Measurements from ENCODE around the gene RCVRN. TPM values are rescaled to one million over a fixed set of nuclear protein-coding genes. Genes with fewer than 3 reads are reported as not detected.

RCVRN gene
- total RNA-seq, 1 experiment from 2014 or later: not detected

GRCh38 chr17:9936095-9936494, 31.0 kb upstream of the RCVRN start:
- no peaks in the 10 kb centered on the region for H3K36me3 Mint-ChIP-seq (ENCODE audit: insufficient read depth, unreplicated experiment)
- DNase-seq (ENCODE audit: unreplicated experiment): no peak
- POLR2A ChIA-PET: no interaction called here
- H3K4me3 Mint-ChIP-seq (ENCODE audit: unreplicated experiment): no peak overlapping the region
- H3K27ac Mint-ChIP-seq (ENCODE audit: low read depth, unreplicated experiment): no peak overlapping the region
- peaks cover 7% of the 10 kb centered on the region for H3K4me1 Mint-ChIP-seq (ENCODE audit: insufficient read depth, unreplicated experiment)
- H3K27me3 Mint-ChIP-seq (ENCODE audit: insufficient read depth, unreplicated experiment): no peaks in the 10 kb centered on the region
- no peak for TF ChIP-seq CTCF (IDR thresholded peaks at IDR 0.05; ENCODE audit: unreplicated experiment)
- CTCF ChIA-PET: interaction anchor here (0.6 to 3.3 kb wide), 2 partner anchors 11 to 358 kb away, joined by 3 to 23 read pairs; no protein-coding TSS in a partner anchor
- no peaks in the 10 kb centered on the region for H3K9me3 Mint-ChIP-seq (ENCODE audit: unreplicated experiment)
- BruUV-seq (replicated peaks): no TSS peak
- intact Hi-C loops (cut with micrococcal nuclease): no loop called here

GRCh38 chr17:9935408-9935807, 30.3 kb upstream of the RCVRN start:
- Mint-ChIP-seq H3K27ac (ENCODE audit: low read depth, unreplicated experiment) (no peak overlapping the region), H3K27me3 (ENCODE audit: insufficient read depth, unreplicated experiment) (no peaks in the 10 kb centered on the region), H3K36me3 (ENCODE audit: insufficient read depth, unreplicated experiment) (no peaks in the 10 kb centered on the region), H3K4me1 (ENCODE audit: insufficient read depth, unreplicated experiment) (peaks cover 7% of the 10 kb centered on the region), H3K9me3 (ENCODE audit: unreplicated experiment) (no peaks in the 10 kb centered on the region), H3K4me3 (ENCODE audit: unreplicated experiment) (no peak overlapping the region)
- no TSS peak for BruUV-seq (replicated peaks)
- DNase-seq (ENCODE audit: unreplicated experiment): no peak
- TF ChIP-seq CTCF (IDR thresholded peaks at IDR 0.05; ENCODE audit: unreplicated experiment): no peak
- CTCF ChIA-PET: interaction anchor here (3.3 kb wide), 1 partner anchor 10 kb away, joined by 23 read pairs; no protein-coding TSS in a partner anchor
- POLR2A ChIA-PET: no interaction called here
- intact Hi-C loops (cut with micrococcal nuclease): no loop called here

- no peaks in the 10 kb centered on the region for H3K36me3 Mint-ChIP-seq (ENCODE audit: insufficient read depth, unreplicated experiment)
- no peaks in the 10 kb centered on the region for H3K9me3 Mint-ChIP-seq (ENCODE audit: unreplicated experiment)
- POLR2A ChIA-PET: no interaction called here
- CTCF ChIA-PET: interaction anchor here (0.8 to 3.3 kb wide), 2 partner anchors 9 to 684 kb away, joined by 3 to 23 read pairs; no protein-coding TSS in a partner anchor
- no peak for DNase-seq (ENCODE audit: unreplicated experiment)
- intact Hi-C loops (cut with micrococcal nuclease): no loop called here
- no peak overlapping the region for H3K4me3 Mint-ChIP-seq (ENCODE audit: unreplicated experiment)
- no peak for TF ChIP-seq CTCF (IDR thresholded peaks at IDR 0.05; ENCODE audit: unreplicated experiment)
- H3K27ac Mint-ChIP-seq (ENCODE audit: low read depth, unreplicated experiment): no peak overlapping the region
- no peaks in the 10 kb centered on the region for H3K27me3 Mint-ChIP-seq (ENCODE audit: insufficient read depth, unreplicated experiment)
- BruUV-seq (replicated peaks): no TSS peak
- H3K4me1 Mint-ChIP-seq (ENCODE audit: insufficient read depth, unreplicated experiment): peaks cover 7% of the 10 kb centered on the region
Measured at GRCh38 chr17:9934331-9934730, 29.3 kb upstream of the RCVRN start.

GRCh38 chr17:9932491-9932890, 27.4 kb upstream of the RCVRN start:
- ChIA-PET CTCF (no interaction called here), POLR2A (no interaction called here)
- peaks cover 7% of the 10 kb centered on the region for H3K4me1 Mint-ChIP-seq (ENCODE audit: insufficient read depth, unreplicated experiment)
- DNase-seq (ENCODE audit: unreplicated experiment): no peak
- intact Hi-C loops (cut with micrococcal nuclease): no loop called here
- no peak for TF ChIP-seq CTCF (IDR thresholded peaks at IDR 0.05; ENCODE audit: unreplicated experiment)
- no peak overlapping the region for H3K4me3 Mint-ChIP-seq (ENCODE audit: unreplicated experiment)
- no peaks in the 10 kb centered on the region for H3K36me3 Mint-ChIP-seq (ENCODE audit: insufficient read depth, unreplicated experiment)
- no TSS peak for BruUV-seq (replicated peaks)
- no peaks in the 10 kb centered on the region for H3K9me3 Mint-ChIP-seq (ENCODE audit: unreplicated experiment)
- H3K27ac Mint-ChIP-seq (ENCODE audit: low read depth, unreplicated experiment): no peak overlapping the region
- no peaks in the 10 kb centered on the region for H3K27me3 Mint-ChIP-seq (ENCODE audit: insufficient read depth, unreplicated experiment)
